ENCODE results near the gene FOXO1.

Gene FOXO1

DNA sequence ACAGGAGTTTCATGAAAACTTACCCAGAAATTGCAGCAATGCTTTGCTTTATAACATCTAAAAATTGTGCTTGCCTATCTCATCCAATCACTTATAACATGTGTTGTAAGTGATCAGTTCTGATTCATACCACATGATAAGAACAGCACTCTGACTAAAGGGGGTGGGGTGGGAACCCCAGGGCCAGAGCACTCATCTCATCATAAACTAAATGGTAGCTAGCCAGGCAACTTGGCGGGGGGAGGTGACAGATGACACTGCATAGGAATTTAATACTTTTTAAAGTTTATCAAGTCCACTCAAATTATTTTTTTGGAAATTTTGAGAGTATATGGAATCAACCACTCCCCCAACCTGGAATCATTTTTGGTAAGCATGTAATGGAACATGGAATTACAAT, 42.1 kb downstream of the FOXO1 start:
- no peak for TF ChIP-seq CTCF (IDR thresholded peaks at IDR 0.05; ENCODE audit: insufficient read depth, low read length, missing control alignments)
- ChIA-PET POLR2A (no interaction called here), CTCF (interaction anchor here (0.6 kb wide), 1 partner anchor 153 kb away, joined by 3 read pairs; no protein-coding TSS in a partner anchor)
- no peak overlapping the region for H3K4me3 ChIP-seq (ENCODE audit: low read depth, low read length)
- DNase-seq (ENCODE audit: low read depth, low spot score), result no peak

GRCh38 chr13:40622761-40623160, 43.7 kb downstream of the FOXO1 start:
- no peak for DNase-seq (ENCODE audit: low read depth, low spot score)
- TF ChIP-seq CTCF (IDR thresholded peaks at IDR 0.05; ENCODE audit: insufficient read depth, low read length, missing control alignments), result no peak
- no peak overlapping the region for H3K4me3 ChIP-seq (ENCODE audit: low read depth, low read length)
- CTCF ChIA-PET, result no interaction called here
- POLR2A ChIA-PET, result no interaction called here

DNA sequence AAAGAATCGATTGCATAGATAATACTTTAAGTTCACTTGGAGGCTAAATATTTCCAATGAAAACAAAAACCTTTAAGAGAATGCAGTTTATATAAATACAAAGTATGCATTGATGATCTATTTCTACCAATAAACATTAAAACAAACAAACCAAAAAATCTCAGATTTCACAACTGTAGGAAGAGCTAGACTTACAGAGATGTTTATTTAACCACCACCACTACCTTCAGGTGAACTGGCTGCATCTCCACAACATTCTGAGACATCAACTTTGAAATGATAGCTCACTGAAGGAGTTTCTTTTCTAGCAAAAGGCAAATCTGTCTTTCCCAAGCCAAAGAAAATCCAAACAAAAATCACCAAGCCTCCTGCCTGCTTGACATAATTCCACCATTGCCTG, 44.2 kb downstream of the FOXO1 start:
- POLR2A ChIA-PET, result no interaction called here

GRCh38 chr13:40619479-40619814, 47.0 kb downstream of the FOXO1 start:
- H3K4me3 ChIP-seq (ENCODE audit: low read depth, low read length), result no peak overlapping the region
- DNase-seq (ENCODE audit: low read depth, low spot score), result no peak
- ChIA-PET POLR2A (no interaction called here), CTCF (no interaction called here)
- TF ChIP-seq CTCF (IDR thresholded peaks at IDR 0.05; ENCODE audit: insufficient read depth, low read length, missing control alignments), result no peak

More for the DNA sequence above, 44.2 kb downstream of the FOXO1 start:
- DNase-seq (ENCODE audit: low read depth, low spot score), result no peak
- H3K4me3 ChIP-seq (ENCODE audit: low read depth, low read length), result no peak overlapping the region
- CTCF ChIA-PET, result no interaction called here
- TF ChIP-seq CTCF (IDR thresholded peaks at IDR 0.05; ENCODE audit: insufficient read depth, low read length, missing control alignments), result no peak

GRCh38 chr13:40618581-40619478, 47.6 kb downstream of the FOXO1 start:
- ChIA-PET POLR2A (no interaction called here), CTCF (no interaction called here)
- no peak for DNase-seq (ENCODE audit: low read depth, low spot score)
- TF ChIP-seq CTCF (IDR thresholded peaks at IDR 0.05; ENCODE audit: insufficient read depth, low read length, missing control alignments), result no peak
- H3K4me3 ChIP-seq (ENCODE audit: low read depth, low read length), result no peak overlapping the region

GRCh38 chr13:40617801-40618356, 48.6 kb downstream of the FOXO1 start:
- CTCF ChIA-PET, result no interaction called here
- TF ChIP-seq CTCF (IDR thresholded peaks at IDR 0.05; ENCODE audit: insufficient read depth, low read length, missing control alignments), result no peak
- DNase-seq (ENCODE audit: low read depth, low spot score), result no peak
- H3K4me3 ChIP-seq (ENCODE audit: low read depth, low read length), result no peak overlapping the region
- POLR2A ChIA-PET, result no interaction called here
